ENCODE results near the gene INSIG2. TPM values are rescaled to one million over a fixed set of nuclear protein-coding genes. Genes with fewer than 3 reads are reported as not detected.

Gene INSIG2
- total RNA-seq, 1 donor from 2014 or later, result 32.2 TPM

GRCh38 chr2:118127250-118127649, 39.0 kb downstream of the INSIG2 start:
- H3K27me3 Mint-ChIP-seq (ENCODE audit: insufficient read depth, low read depth), result peaks cover 10% of the 10 kb centered on the region
- no peak overlapping the region for H3K4me3 ChIP-seq
- H3K27ac Mint-ChIP-seq, result no peak overlapping the region
- no peaks in the 10 kb centered on the region for H3K4me1 ChIP-seq
- H2AFZ ChIP-seq (replicated peaks), result no peak overlapping the region
- no peaks in the 10 kb centered on the region for H3K36me3 ChIP-seq
- H3K27me3 ChIP-seq, result no peaks in the 10 kb centered on the region
- no peaks in the 10 kb centered on the region for H3K79me2 ChIP-seq (ENCODE audit: low read depth)
- H3K4me2 ChIP-seq, result no peak overlapping the region
- no peak overlapping the region for H3K4me3 Mint-ChIP-seq
- DNase-seq (ENCODE audit: low spot score), result no peak
- H3K9me3 ChIP-seq (ENCODE audit: low read depth), result no peaks in the 10 kb centered on the region
- TF ChIP-seq CTCF (IDR thresholded peaks at IDR 0.05), result no peak
- no peak for TF ChIP-seq EZH2 (IDR thresholded peaks at IDR 0.05)
- no peak for TF ChIP-seq EZH2phosphoT487 (IDR thresholded peaks at IDR 0.05)
- H3K36me3 Mint-ChIP-seq, result no peaks in the 10 kb centered on the region
- peaks cover 4% of the 10 kb centered on the region for H3K4me1 Mint-ChIP-seq
- no peaks in the 10 kb centered on the region for H3F3A ChIP-seq (ENCODE audit: low read depth)
- no peak overlapping the region for H3K9ac ChIP-seq
- no peaks in the 10 kb centered on the region for H4K20me1 ChIP-seq (ENCODE audit: low read depth)
- no peaks in the 10 kb centered on the region for H3K9me3 Mint-ChIP-seq
- H3K27ac ChIP-seq, result no peak overlapping the region

GRCh38 chr2:118128826-118129225, 40.6 kb downstream of the INSIG2 start:
- DNase-seq (ENCODE audit: low spot score), result no peak
- Histone ChIP-seq H3K79me2 (ENCODE audit: low read depth) (no peaks in the 10 kb centered on the region), H3K9me3 (ENCODE audit: low read depth) (no peaks in the 10 kb centered on the region), H3K4me1 (no peaks in the 10 kb centered on the region), H3K27ac (no peak overlapping the region), H3K27me3 (no peaks in the 10 kb centered on the region), H3K36me3 (no peaks in the 10 kb centered on the region), H3F3A (ENCODE audit: low read depth) (no peaks in the 10 kb centered on the region), H3K9ac (no peak overlapping the region), H2AFZ (replicated peaks) (no peak overlapping the region), H4K20me1 (ENCODE audit: low read depth) (no peaks in the 10 kb centered on the region), H3K4me2 (no peak overlapping the region), H3K4me3 (no peak overlapping the region)
- Mint-ChIP-seq H3K27ac (no peak overlapping the region), H3K9me3 (no peaks in the 10 kb centered on the region), H3K4me3 (no peak overlapping the region), H3K36me3 (no peaks in the 10 kb centered on the region), H3K4me1 (peaks cover 3% of the 10 kb centered on the region), H3K27me3 (ENCODE audit: insufficient read depth, low read depth) (peaks cover 5% of the 10 kb centered on the region)
- TF ChIP-seq EZH2 (IDR thresholded peaks at IDR 0.05) (no peak), EZH2phosphoT487 (IDR thresholded peaks at IDR 0.05) (no peak), CTCF (IDR thresholded peaks at IDR 0.05) (no peak)

- no peak overlapping the region for H3K9ac ChIP-seq
- no peaks in the 10 kb centered on the region for H3K27me3 ChIP-seq
- TF ChIP-seq EZH2 (IDR thresholded peaks at IDR 0.05) (no peak), CTCF (IDR thresholded peaks at IDR 0.05) (no peak)
- Mint-ChIP-seq H3K36me3 (no peaks in the 10 kb centered on the region), H3K9me3 (no peaks in the 10 kb centered on the region), H3K27me3 (ENCODE audit: insufficient read depth, low read depth) (peaks cover 4% of the 10 kb centered on the region), H3K4me1 (no peaks in the 10 kb centered on the region), H3K27ac (no peak overlapping the region), H3K4me3 (no peak overlapping the region)
- no peaks in the 10 kb centered on the region for H3F3A ChIP-seq (ENCODE audit: low read depth)
- no peak overlapping the region for H3K4me3 ChIP-seq
- no peaks in the 10 kb centered on the region for H3K4me1 ChIP-seq
- no peak overlapping the region for H3K27ac ChIP-seq
- H4K20me1 ChIP-seq (ENCODE audit: low read depth), result no peaks in the 10 kb centered on the region
- DNase-seq (ENCODE audit: low spot score), result no peak
- H3K36me3 ChIP-seq, result no peaks in the 10 kb centered on the region
- H3K79me2 ChIP-seq (ENCODE audit: low read depth), result no peaks in the 10 kb centered on the region
- H3K4me2 ChIP-seq, result no peak overlapping the region
- no peaks in the 10 kb centered on the region for H3K9me3 ChIP-seq (ENCODE audit: low read depth)
- H2AFZ ChIP-seq (replicated peaks), result no peak overlapping the region
These were observed 42.1 kb downstream of the INSIG2 start for GRCh38 chr2:118130385-118130784.

GRCh38 chr2:118131771-118132170, 43.5 kb downstream of the INSIG2 start:
- no peak for TF ChIP-seq EZH2phosphoT487 (IDR thresholded peaks at IDR 0.05)
- no peak for TF ChIP-seq EZH2 (IDR thresholded peaks at IDR 0.05)
- no peak for TF ChIP-seq CTCF (IDR thresholded peaks at IDR 0.05)
- Mint-ChIP-seq H3K9me3 (no peaks in the 10 kb centered on the region), H3K27me3 (ENCODE audit: insufficient read depth, low read depth) (peaks cover 5% of the 10 kb centered on the region)

More at GRCh38 chr2:118131771-118132170, 43.5 kb downstream of the INSIG2 start:
- H3K27ac ChIP-seq, result no peak overlapping the region
- no peaks in the 10 kb centered on the region for H3K27me3 ChIP-seq
- no peak overlapping the region for H3K9ac ChIP-seq
- H3K27ac Mint-ChIP-seq, result no peak overlapping the region
- DNase-seq (ENCODE audit: low spot score), result no peak
- no peaks in the 10 kb centered on the region for H4K20me1 ChIP-seq (ENCODE audit: low read depth)
- no peaks in the 10 kb centered on the region for H3K79me2 ChIP-seq (ENCODE audit: low read depth)
- H3K4me3 ChIP-seq, result no peak overlapping the region
- H3K4me2 ChIP-seq, result no peak overlapping the region
- no peaks in the 10 kb centered on the region for H3F3A ChIP-seq (ENCODE audit: low read depth)
- no peaks in the 10 kb centered on the region for H3K4me1 Mint-ChIP-seq
- no peaks in the 10 kb centered on the region for H3K36me3 Mint-ChIP-seq
- no peak overlapping the region for H2AFZ ChIP-seq (replicated peaks)
- H3K4me1 ChIP-seq, result no peaks in the 10 kb centered on the region
- no peak overlapping the region for H3K4me3 Mint-ChIP-seq
- no peaks in the 10 kb centered on the region for H3K9me3 ChIP-seq (ENCODE audit: low read depth)
- no peaks in the 10 kb centered on the region for H3K36me3 ChIP-seq

All from neural progenitor cell (in vitro differentiated cells).